Measurements from ENCODE around the gene ZNF133. TPM values are rescaled to one million over a fixed set of nuclear protein-coding genes. Genes with fewer than 3 reads are reported as not detected.
A peak's percentile ranks its signal among the peaks of the same experiment; 100 is the strongest.

ZNF133 gene
- total RNA-seq, 1 experiment from 2014 or later, result 16.3 TPM

- H3K4me2 ChIP-seq (ENCODE audit: low read length), result no peak overlapping the region
- no peak overlapping the region for H3K4me3 ChIP-seq (ENCODE audit: low read length)
- H3K27ac ChIP-seq (ENCODE audit: low read length), result no peak overlapping the region
- ATAC-seq, result no peak
- no peaks in the 10 kb centered on the region for H3K36me3 ChIP-seq (ENCODE audit: low read depth, low read length)
- TF ChIP-seq CTCF (conservative IDR thresholded peaks at IDR 0.05; ENCODE audit: low read depth, low read length) (no peak), EZH2phosphoT487 (IDR thresholded peaks at IDR 0.05; ENCODE audit: borderline replicate concordance, low read length) (no peak), EZH2 (IDR thresholded peaks at IDR 0.05; ENCODE audit: low read length, unreplicated experiment) (no peak)
- no peaks in the 10 kb centered on the region for H3K9me3 ChIP-seq (ENCODE audit: low read length)
- H3K27me3 ChIP-seq (ENCODE audit: low read length), result no peaks in the 10 kb centered on the region
- H2AFZ ChIP-seq (ENCODE audit: low read length), result no peak overlapping the region
- H3K79me2 ChIP-seq (ENCODE audit: low read length), result no peaks in the 10 kb centered on the region
- intact Hi-C loops (cut with micrococcal nuclease), result no loop called here
- H3K9me2 ChIP-seq (replicated peaks; ENCODE audit: low read length), result no peaks in the 10 kb centered on the region
- H4K20me1 ChIP-seq (ENCODE audit: low read length), result no peaks in the 10 kb centered on the region
- DNase-seq, result no peak
- H3K4me1 ChIP-seq (ENCODE audit: insufficient read depth, low read length), result peaks cover 32% of the 10 kb centered on the region
- no peak overlapping the region for H3K9ac ChIP-seq (ENCODE audit: low read length)
- H3F3A ChIP-seq (ENCODE audit: low read length, unreplicated experiment), result peaks cover 11% of the 10 kb centered on the region
- POLR2A ChIA-PET (ENCODE audit: unreplicated experiment), result no interaction called here
- CTCF ChIA-PET, result interaction anchor here (0.6 kb wide), 1 partner anchor 60 kb away, joined by 3 read pairs; no protein-coding TSS in a partner anchor
- BruUV-seq (replicated peaks), result no TSS peak
These were observed 31.8 kb upstream of the ZNF133 start for GRCh38 chr20:18256440-18257090.

DNA sequence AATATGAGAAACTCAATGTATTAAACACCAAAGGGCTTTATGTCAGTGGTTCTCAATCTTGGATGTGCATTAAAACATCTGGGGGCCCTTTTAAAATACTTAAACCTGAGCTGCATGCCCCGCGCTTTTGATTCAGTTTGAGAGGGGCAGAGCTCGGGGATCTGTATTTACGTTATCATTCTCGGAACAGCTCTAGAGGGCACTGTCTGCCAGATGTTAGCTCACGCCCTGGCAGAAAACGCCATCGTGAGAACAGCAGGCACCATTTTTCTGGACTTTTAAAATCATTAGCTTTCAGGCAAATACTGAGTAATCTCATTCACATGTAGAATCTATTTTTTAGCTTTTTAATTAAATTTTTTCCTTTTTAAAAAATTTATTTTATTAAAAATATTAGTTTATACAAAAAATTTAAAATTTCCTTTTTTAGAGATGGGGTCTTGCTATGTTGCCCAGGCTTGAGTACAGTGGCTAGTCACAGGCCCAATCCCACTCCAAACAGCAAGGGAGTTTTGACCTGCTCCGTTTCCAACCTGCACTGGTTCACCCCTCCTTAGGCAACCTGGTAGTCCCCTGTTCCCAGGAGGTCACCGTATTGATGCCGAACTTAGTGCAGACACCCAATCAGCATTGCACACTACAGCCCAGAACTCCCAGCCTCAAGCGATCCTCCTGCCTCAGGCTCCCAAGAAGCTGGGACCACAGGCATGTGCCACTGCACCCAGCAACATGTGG is 30.0 kb upstream of the ZNF133 start:
- H3K9me3 ChIP-seq (ENCODE audit: low read length), result no peaks in the 10 kb centered on the region
- no peaks in the 10 kb centered on the region for H4K20me1 ChIP-seq (ENCODE audit: low read length)
- ATAC-seq (no peak), DNase-seq (no peak)
- no peak overlapping the region for H3K27ac ChIP-seq (ENCODE audit: low read length)
- no peak overlapping the region for H3K4me3 ChIP-seq (ENCODE audit: low read length)
- H3K79me2 ChIP-seq (ENCODE audit: low read length), result no peaks in the 10 kb centered on the region
- no TSS peak for BruUV-seq (replicated peaks)
- CTCF ChIA-PET, result no interaction called here
- intact Hi-C loops (cut with micrococcal nuclease), result no loop called here
- no peaks in the 10 kb centered on the region for H3K27me3 ChIP-seq (ENCODE audit: low read length)
- H3K4me2 ChIP-seq (ENCODE audit: low read length), result no peak overlapping the region
- POLR2A ChIA-PET (ENCODE audit: unreplicated experiment), result interaction anchor here (0.6 kb wide), 1 partner anchor 90 kb away, joined by 3 read pairs; no protein-coding TSS in a partner anchor
- TF ChIP-seq EZH2 (IDR thresholded peaks at IDR 0.05; ENCODE audit: low read length, unreplicated experiment) (no peak), EZH2phosphoT487 (IDR thresholded peaks at IDR 0.05; ENCODE audit: borderline replicate concordance, low read length) (no peak), CTCF (conservative IDR thresholded peaks at IDR 0.05; ENCODE audit: low read depth, low read length) (no peak)
- H3K9me2 ChIP-seq (replicated peaks; ENCODE audit: low read length), result no peaks in the 10 kb centered on the region
- peaks cover 7% of the 10 kb centered on the region for H3F3A ChIP-seq (ENCODE audit: low read length, unreplicated experiment)
- no peak overlapping the region for H3K9ac ChIP-seq (ENCODE audit: low read length)
- H3K36me3 ChIP-seq (ENCODE audit: low read depth, low read length), result no peaks in the 10 kb centered on the region
- peaks cover 18% of the 10 kb centered on the region for H3K4me1 ChIP-seq (ENCODE audit: insufficient read depth, low read length)
- H2AFZ ChIP-seq (ENCODE audit: low read length), result no peak overlapping the region

- DNase-seq, result peak; percentile 47
- Histone ChIP-seq H4K20me1 (ENCODE audit: low read length) (no peaks in the 10 kb centered on the region), H3K4me1 (ENCODE audit: insufficient read depth, low read length) (peaks cover 13% of the 10 kb centered on the region), H3K9me3 (ENCODE audit: low read length) (no peaks in the 10 kb centered on the region), H3F3A (ENCODE audit: low read length, unreplicated experiment) (no peaks in the 10 kb centered on the region), H3K9me2 (replicated peaks; ENCODE audit: low read length) (no peaks in the 10 kb centered on the region), H3K36me3 (ENCODE audit: low read depth, low read length) (no peaks in the 10 kb centered on the region), H3K4me2 (ENCODE audit: low read length) (no peak overlapping the region), H3K4me3 (ENCODE audit: low read length) (no peak overlapping the region), H3K9ac (ENCODE audit: low read length) (no peak overlapping the region), H3K27me3 (ENCODE audit: low read length) (no peaks in the 10 kb centered on the region), H3K27ac (ENCODE audit: low read length) (no peak overlapping the region), H3K79me2 (ENCODE audit: low read length) (no peaks in the 10 kb centered on the region), H2AFZ (ENCODE audit: low read length) (no peak overlapping the region)
- POLR2A ChIA-PET (ENCODE audit: unreplicated experiment), result interaction anchor here (0.6 kb wide), 1 partner anchor 100 kb away, joined by 4 read pairs; no protein-coding TSS in a partner anchor
- BruUV-seq (replicated peaks), result no TSS peak
- no peak for TF ChIP-seq EZH2 (IDR thresholded peaks at IDR 0.05; ENCODE audit: low read length, unreplicated experiment)
- TF ChIP-seq EZH2phosphoT487 (IDR thresholded peaks at IDR 0.05; ENCODE audit: borderline replicate concordance, low read length), result no peak
- no peak for TF ChIP-seq CTCF (conservative IDR thresholded peaks at IDR 0.05; ENCODE audit: low read depth, low read length)
- intact Hi-C loops (cut with micrococcal nuclease), result no loop called here
- ATAC-seq, result no peak
- CTCF ChIA-PET, result no interaction called here
These were observed 28.6 kb upstream of the ZNF133 start for GRCh38 chr20:18259730-18260129.
